WTC11 (cell line): ENCODE data around the gene ADAM12.

ENCODE experiments used
- PRRX2 ChIP-seq: fragments of 250-450 bp; sonication (Bioruptor Pico); IDR thresholded peaks from 2 replicates; pipeline ENCODE4 v1.8.0; 2021; ENCODE audit warnings: mild to moderate bottlenecking
- TF ChIP-seq, protein P1 (sequence below): sonication (generic); formaldehyde crosslinking; conservative IDR thresholded peaks from 2 replicates; pipeline ENCODE4 v1.8.1; 2023; ENCODE audit warnings: mild to moderate bottlenecking, low read depth, missing genetic modification reagents, moderate library complexity
- TF ChIP-seq, protein P2 (sequence below): fragments of 200-600 bp; IDR thresholded peaks from 2 replicates; pipeline ENCODE4 v1.8.0; 2022; ENCODE audit warnings: antibody characterized with exemption
- TF ChIP-seq, protein P3 (sequence below): sonication (generic); formaldehyde crosslinking; IDR thresholded peaks from 2 replicates; pipeline ENCODE4 v1.8.1; 2022; ENCODE audit warnings: mild to moderate bottlenecking, missing genetic modification reagents, moderate library complexity, borderline replicate concordance

DNA sequence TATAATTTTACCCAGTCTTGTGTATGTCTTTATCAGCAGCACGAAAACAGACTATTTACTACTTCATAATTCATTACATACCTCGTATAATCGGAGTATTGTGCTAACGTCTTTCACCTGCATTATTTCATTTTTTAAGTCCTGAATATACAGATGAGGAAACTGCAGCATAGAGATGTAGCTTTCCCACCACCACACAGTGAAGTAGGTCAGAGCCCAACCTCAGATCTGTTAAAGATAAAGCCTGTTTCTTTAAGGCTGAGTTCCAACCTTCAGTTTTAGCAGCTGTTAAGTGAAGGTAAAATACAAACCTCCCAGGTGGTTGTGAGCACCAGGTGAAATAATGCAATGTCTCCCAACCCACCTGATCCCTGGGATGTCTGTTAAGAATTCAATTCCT is 2.0 kb upstream of the ADAM12 start:
- no peak for TF ChIP-seq PRRX2 (CRISPR knock-in tag)
- TF ChIP-seq, protein P1, sequence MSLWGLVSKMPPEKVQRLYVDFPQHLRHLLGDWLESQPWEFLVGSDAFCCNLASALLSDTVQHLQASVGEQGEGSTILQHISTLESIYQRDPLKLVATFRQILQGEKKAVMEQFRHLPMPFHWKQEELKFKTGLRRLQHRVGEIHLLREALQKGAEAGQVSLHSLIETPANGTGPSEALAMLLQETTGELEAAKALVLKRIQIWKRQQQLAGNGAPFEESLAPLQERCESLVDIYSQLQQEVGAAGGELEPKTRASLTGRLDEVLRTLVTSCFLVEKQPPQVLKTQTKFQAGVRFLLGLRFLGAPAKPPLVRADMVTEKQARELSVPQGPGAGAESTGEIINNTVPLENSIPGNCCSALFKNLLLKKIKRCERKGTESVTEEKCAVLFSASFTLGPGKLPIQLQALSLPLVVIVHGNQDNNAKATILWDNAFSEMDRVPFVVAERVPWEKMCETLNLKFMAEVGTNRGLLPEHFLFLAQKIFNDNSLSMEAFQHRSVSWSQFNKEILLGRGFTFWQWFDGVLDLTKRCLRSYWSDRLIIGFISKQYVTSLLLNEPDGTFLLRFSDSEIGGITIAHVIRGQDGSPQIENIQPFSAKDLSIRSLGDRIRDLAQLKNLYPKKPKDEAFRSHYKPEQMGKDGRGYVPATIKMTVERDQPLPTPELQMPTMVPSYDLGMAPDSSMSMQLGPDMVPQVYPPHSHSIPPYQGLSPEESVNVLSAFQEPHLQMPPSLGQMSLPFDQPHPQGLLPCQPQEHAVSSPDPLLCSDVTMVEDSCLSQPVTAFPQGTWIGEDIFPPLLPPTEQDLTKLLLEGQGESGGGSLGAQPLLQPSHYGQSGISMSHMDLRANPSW (CRISPR knock-in tag) = no peak
- TF ChIP-seq, protein P2, sequence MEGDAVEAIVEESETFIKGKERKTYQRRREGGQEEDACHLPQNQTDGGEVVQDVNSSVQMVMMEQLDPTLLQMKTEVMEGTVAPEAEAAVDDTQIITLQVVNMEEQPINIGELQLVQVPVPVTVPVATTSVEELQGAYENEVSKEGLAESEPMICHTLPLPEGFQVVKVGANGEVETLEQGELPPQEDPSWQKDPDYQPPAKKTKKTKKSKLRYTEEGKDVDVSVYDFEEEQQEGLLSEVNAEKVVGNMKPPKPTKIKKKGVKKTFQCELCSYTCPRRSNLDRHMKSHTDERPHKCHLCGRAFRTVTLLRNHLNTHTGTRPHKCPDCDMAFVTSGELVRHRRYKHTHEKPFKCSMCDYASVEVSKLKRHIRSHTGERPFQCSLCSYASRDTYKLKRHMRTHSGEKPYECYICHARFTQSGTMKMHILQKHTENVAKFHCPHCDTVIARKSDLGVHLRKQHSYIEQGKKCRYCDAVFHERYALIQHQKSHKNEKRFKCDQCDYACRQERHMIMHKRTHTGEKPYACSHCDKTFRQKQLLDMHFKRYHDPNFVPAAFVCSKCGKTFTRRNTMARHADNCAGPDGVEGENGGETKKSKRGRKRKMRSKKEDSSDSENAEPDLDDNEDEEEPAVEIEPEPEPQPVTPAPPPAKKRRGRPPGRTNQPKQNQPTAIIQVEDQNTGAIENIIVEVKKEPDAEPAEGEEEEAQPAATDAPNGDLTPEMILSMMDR = no peak
- TF ChIP-seq, protein P3, sequence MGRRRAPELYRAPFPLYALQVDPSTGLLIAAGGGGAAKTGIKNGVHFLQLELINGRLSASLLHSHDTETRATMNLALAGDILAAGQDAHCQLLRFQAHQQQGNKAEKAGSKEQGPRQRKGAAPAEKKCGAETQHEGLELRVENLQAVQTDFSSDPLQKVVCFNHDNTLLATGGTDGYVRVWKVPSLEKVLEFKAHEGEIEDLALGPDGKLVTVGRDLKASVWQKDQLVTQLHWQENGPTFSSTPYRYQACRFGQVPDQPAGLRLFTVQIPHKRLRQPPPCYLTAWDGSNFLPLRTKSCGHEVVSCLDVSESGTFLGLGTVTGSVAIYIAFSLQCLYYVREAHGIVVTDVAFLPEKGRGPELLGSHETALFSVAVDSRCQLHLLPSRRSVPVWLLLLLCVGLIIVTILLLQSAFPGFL (CRISPR knock-in tag) = no peak
